Measurements from ENCODE around the gene RBBP5. TPM values are rescaled to one million over a fixed set of nuclear protein-coding genes. Genes with fewer than 3 reads are reported as not detected.

The RBBP5 gene
- total RNA-seq, 2 donors from 2014 or later, result 17.8 to 23.6 TPM

DNA sequence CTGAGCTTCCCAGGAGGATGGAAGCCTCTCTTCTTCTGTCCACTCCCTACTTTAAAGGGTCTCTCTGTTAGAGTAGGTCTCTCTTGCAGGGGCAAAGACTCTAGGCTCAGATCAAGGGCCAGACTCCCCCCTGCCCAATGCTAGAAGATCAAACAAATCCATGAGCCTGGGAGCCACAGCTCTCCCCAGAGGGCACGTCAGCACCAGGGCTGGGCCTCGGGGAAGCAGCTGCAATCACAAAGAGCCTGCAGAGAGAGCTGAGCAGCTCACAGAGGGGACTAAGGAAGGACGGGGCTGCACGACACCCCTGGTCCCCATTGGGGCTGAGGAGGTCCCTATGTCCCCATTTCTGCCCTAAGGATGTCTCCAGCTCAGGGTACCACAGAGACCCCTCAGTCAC, 74.9 kb downstream of the RBBP5 start:
- Mint-ChIP-seq H3K27me3 (ENCODE audit: insufficient read depth) (peaks cover 79% of the 10 kb centered on the region), H3K4me3 (no peak overlapping the region), H3K36me3 (ENCODE audit: low read depth) (no peaks in the 10 kb centered on the region), H3K9me3 (no peaks in the 10 kb centered on the region), H3K4me1 (no peaks in the 10 kb centered on the region), H3K27ac (no peak overlapping the region)
- TF ChIP-seq, protein P1, sequence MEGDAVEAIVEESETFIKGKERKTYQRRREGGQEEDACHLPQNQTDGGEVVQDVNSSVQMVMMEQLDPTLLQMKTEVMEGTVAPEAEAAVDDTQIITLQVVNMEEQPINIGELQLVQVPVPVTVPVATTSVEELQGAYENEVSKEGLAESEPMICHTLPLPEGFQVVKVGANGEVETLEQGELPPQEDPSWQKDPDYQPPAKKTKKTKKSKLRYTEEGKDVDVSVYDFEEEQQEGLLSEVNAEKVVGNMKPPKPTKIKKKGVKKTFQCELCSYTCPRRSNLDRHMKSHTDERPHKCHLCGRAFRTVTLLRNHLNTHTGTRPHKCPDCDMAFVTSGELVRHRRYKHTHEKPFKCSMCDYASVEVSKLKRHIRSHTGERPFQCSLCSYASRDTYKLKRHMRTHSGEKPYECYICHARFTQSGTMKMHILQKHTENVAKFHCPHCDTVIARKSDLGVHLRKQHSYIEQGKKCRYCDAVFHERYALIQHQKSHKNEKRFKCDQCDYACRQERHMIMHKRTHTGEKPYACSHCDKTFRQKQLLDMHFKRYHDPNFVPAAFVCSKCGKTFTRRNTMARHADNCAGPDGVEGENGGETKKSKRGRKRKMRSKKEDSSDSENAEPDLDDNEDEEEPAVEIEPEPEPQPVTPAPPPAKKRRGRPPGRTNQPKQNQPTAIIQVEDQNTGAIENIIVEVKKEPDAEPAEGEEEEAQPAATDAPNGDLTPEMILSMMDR (conservative IDR thresholded peaks at IDR 0.05), result no peak
- H3K9ac ChIP-seq (ENCODE audit: extremely low read depth, low read length, poor library complexity, severe bottlenecking), result no peak overlapping the region
- H3K4me3 ChIP-seq (ENCODE audit: low read length), result no peak overlapping the region
- no peaks in the 10 kb centered on the region for H3K36me3 ChIP-seq (ENCODE audit: control insufficient read depth, insufficient read depth, low read length)
- WGBS, 2 experiments (ENCODE audit: insufficient coverage in 1 of 2, insufficient read length in 1 of 2), result 36 to 59% methylated on average over 3 to 4 of the region's 4 CpGs
- DNase-seq, result no peak
- no peaks in the 10 kb centered on the region for H3K4me1 ChIP-seq (ENCODE audit: control insufficient read depth, insufficient read depth, low read length)
- no peaks in the 10 kb centered on the region for H3K9me3 ChIP-seq (ENCODE audit: control insufficient read depth, low read length)
- no peak overlapping the region for H3K27ac ChIP-seq (ENCODE audit: low read depth, low read length)
- H3K27me3 ChIP-seq (ENCODE audit: control insufficient read depth, insufficient read depth, low read length, poor library complexity, severe bottlenecking), result peaks cover 78% of the 10 kb centered on the region

DNA sequence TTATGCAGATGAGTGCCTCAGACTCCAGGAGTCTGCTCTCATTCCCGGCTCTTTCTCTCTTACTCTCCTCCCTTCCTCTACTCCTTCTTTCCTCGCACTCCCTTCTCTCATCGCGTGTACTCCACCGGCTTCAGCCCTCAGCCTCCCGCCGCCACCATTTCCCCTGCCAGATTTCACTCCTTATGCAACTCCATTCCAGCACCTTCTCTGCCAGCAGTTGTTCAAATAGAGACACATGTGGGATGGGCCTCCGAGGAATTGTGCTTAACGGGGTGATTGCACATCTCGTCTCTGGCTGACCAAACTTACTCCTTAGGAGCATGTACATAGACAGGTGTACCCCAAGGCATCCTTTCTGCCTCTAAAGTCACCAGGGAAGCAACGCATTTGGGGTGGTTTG, 76.6 kb downstream of the RBBP5 start:
- Histone ChIP-seq H3K27me3 (ENCODE audit: control insufficient read depth, insufficient read depth, low read length, poor library complexity, severe bottlenecking) (peaks cover 95% of the 10 kb centered on the region), H3K9ac (ENCODE audit: extremely low read depth, low read length, poor library complexity, severe bottlenecking) (no peak overlapping the region), H3K36me3 (ENCODE audit: control insufficient read depth, insufficient read depth, low read length) (no peaks in the 10 kb centered on the region), H3K4me3 (ENCODE audit: low read length) (no peak overlapping the region), H3K27ac (ENCODE audit: low read depth, low read length) (no peak overlapping the region), H3K9me3 (ENCODE audit: control insufficient read depth, low read length) (no peaks in the 10 kb centered on the region), H3K4me1 (ENCODE audit: control insufficient read depth, insufficient read depth, low read length) (no peaks in the 10 kb centered on the region)
- no peak overlapping the region for H3K4me3 Mint-ChIP-seq
- H3K27ac Mint-ChIP-seq, result no peak overlapping the region
- TF ChIP-seq, protein P1 (conservative IDR thresholded peaks at IDR 0.05), result no peak
- peaks cover 84% of the 10 kb centered on the region for H3K27me3 Mint-ChIP-seq (ENCODE audit: insufficient read depth)
- DNase-seq, result no peak
- no peaks in the 10 kb centered on the region for H3K4me1 Mint-ChIP-seq
- H3K36me3 Mint-ChIP-seq (ENCODE audit: low read depth), result no peaks in the 10 kb centered on the region
- no peaks in the 10 kb centered on the region for H3K9me3 Mint-ChIP-seq
- 38 to 60% methylated on average over 10 to 11 of the region's 11 CpGs for WGBS, 2 experiments (ENCODE audit: insufficient coverage in 1 of 2, insufficient read length in 1 of 2)

GRCh38 chr1:205044741-205045140, 77.0 kb downstream of the RBBP5 start:
- Histone ChIP-seq H3K4me3 (ENCODE audit: low read length) (no peak overlapping the region), H3K27ac (ENCODE audit: low read depth, low read length) (no peak overlapping the region), H3K36me3 (ENCODE audit: control insufficient read depth, insufficient read depth, low read length) (no peaks in the 10 kb centered on the region), H3K9ac (ENCODE audit: extremely low read depth, low read length, poor library complexity, severe bottlenecking) (no peak overlapping the region), H3K9me3 (ENCODE audit: control insufficient read depth, low read length) (no peaks in the 10 kb centered on the region), H3K27me3 (ENCODE audit: control insufficient read depth, insufficient read depth, low read length, poor library complexity, severe bottlenecking) (peaks cover 97% of the 10 kb centered on the region), H3K4me1 (ENCODE audit: control insufficient read depth, insufficient read depth, low read length) (no peaks in the 10 kb centered on the region)
- peak; percentile 82 for DNase-seq
- no peaks in the 10 kb centered on the region for H3K9me3 Mint-ChIP-seq
- no peak overlapping the region for H3K4me3 Mint-ChIP-seq
- H3K36me3 Mint-ChIP-seq (ENCODE audit: low read depth), result no peaks in the 10 kb centered on the region
- H3K4me1 Mint-ChIP-seq, result no peaks in the 10 kb centered on the region
- TF ChIP-seq, protein P1 (conservative IDR thresholded peaks at IDR 0.05), result no peak
- peaks cover 84% of the 10 kb centered on the region for H3K27me3 Mint-ChIP-seq (ENCODE audit: insufficient read depth)
- WGBS, 2 experiments (ENCODE audit: insufficient coverage in 1 of 2, insufficient read length in 1 of 2), result 44 to 60% methylated on average over 4 to 5 of the region's 5 CpGs
- no peak overlapping the region for H3K27ac Mint-ChIP-seq
